NCI-H1092 treated with DMSO at 0.1 percent for 48 hours (cell line): ENCODE data around the gene WDHD1.
"Not testable (repeated sequence)": the region's sequence is repeated elsewhere in the genome, so short reads cannot be mapped to it uniquely, and the experiment has no call there.

ENCODE experiments used
- DNase-seq: peaks from one replicate; lab custom pipeline; 2025; lab: John Stamatoyannopoulos, UW

Gene WDHD1

GRCh38 chr14:55047301-55048053, 20.6 kb upstream of the WDHD1 start:
- DNase-seq, result no peak

- no peak for DNase-seq
These were observed 18.2 kb upstream of the WDHD1 start for GRCh38 chr14:55045087-55045486.

GRCh38 chr14:55043528-55043927, 16.6 kb upstream of the WDHD1 start:
- DNase-seq, result no peak

- no peak for DNase-seq
These were observed 11.8 kb upstream of the WDHD1 start for GRCh38 chr14:55038708-55039107.

GRCh38 chr14:55037995-55038394, 11.1 kb upstream of the WDHD1 start:
- DNase-seq, result not testable (repeated sequence)

GRCh38 chr14:55031190-55031589, 4.3 kb upstream of the WDHD1 start:
- DNase-seq, result no peak

GRCh38 chr14:55028476-55028875, 1.6 kb upstream of the WDHD1 start:
- DNase-seq, result no peak

GRCh38 chr14:55028066-55028465, 1.2 kb upstream of the WDHD1 start:
- DNase-seq, result peak; percentile 33

GRCh38 chr14:55026441-55026792, 482 bp downstream of the WDHD1 start:
- DNase-seq, result no peak

GRCh38 chr14:55025948-55026347, 951 bp downstream of the WDHD1 start:
- DNase-seq, result peak; percentile 13

- DNase-seq, result not testable (repeated sequence)
These were observed 2.5 kb downstream of the WDHD1 start for GRCh38 chr14:55024365-55024764.

GRCh38 chr14:55019968-55020554, 6.8 kb downstream of the WDHD1 start:
- no peak for DNase-seq

GRCh38 chr14:55015006-55015405, 11.9 kb downstream of the WDHD1 start:
- no peak for DNase-seq

GRCh38 chr14:55005071-55005470, 21.8 kb downstream of the WDHD1 start:
- DNase-seq, result no peak

GRCh38 chr14:55000381-55000780, 26.5 kb downstream of the WDHD1 start:
- DNase-seq, result no peak

GRCh38 chr14:54985156-54985555, 41.7 kb downstream of the WDHD1 start:
- DNase-seq, result no peak

- no peak for DNase-seq
These were observed 45.2 kb downstream of the WDHD1 start for GRCh38 chr14:54981698-54982097.

GRCh38 chr14:54979039-54979438, 47.9 kb downstream of the WDHD1 start:
- no peak for DNase-seq

- no peak for DNase-seq
These were observed 50.6 kb downstream of the WDHD1 start for GRCh38 chr14:54976316-54976715.

GRCh38 chr14:54975856-54976255, 51.0 kb downstream of the WDHD1 start:
- no peak for DNase-seq

- DNase-seq, result no peak
These were observed 52.0 kb downstream of the WDHD1 start for GRCh38 chr14:54974788-54975414.

- DNase-seq, result no peak
These were observed 59.4 kb downstream of the WDHD1 start for GRCh38 chr14:54967496-54967895.

- no peak for DNase-seq
These were observed 71.8 kb downstream of the WDHD1 start for GRCh38 chr14:54955143-54955542.
